HCT116 (cell line): ENCODE measurements around the gene SLC24A1. TPM values are rescaled to one million over a fixed set of nuclear protein-coding genes. Genes with fewer than 3 reads are reported as not detected.

ENCODE experiments used
- ATAC-seq: fragments of 200-7000 bp; cut with Tn5 transposase; 2 replicates; pipeline ENCODE4 v1.9.1; 2020; ENCODE audit warnings: mild to moderate bottlenecking, moderate library complexity
- BruUV-seq: library from RNA; stranded (reverse); fragments of 400-500 nt; replicated peaks from 2 replicates; lab custom pipeline; 2021; lab: Mats Ljungman, UMichigan
- CTCF ChIA-PET: fragments of 300-600 bp; sonication (Branson Sonifier 250); formaldehyde crosslinking; loops from one replicate; lab custom pipeline; 2021; ENCODE audit warnings: antibody characterized with exemption; lab: Charles Lee
- POLR2A ChIA-PET: fragments of 300-600, 350-600 bp; sonication (Branson Sonifier 250); formaldehyde crosslinking; loops from one replicate; lab custom pipeline; 2021; ENCODE audit warnings: antibody characterized with exemption; lab: Charles Lee
- RAD21 ChIA-PET, 2 experiments: fragments of 300-600 bp; sonication (Branson Sonifier 250); formaldehyde crosslinking; loops; one replicate each; lab custom pipeline; 2023; ENCODE audit warnings: low total read pairs in 2 of 2; ENCODE audit not compliant: uncharacterized antibody in 2 of 2, unreplicated experiment in 2 of 2, low non-redundant PET in 1 of 2; lab: Charles Lee
- DNase-seq: peaks from one replicate; pipeline ENCODE4 v3.0.0-alpha.2; 2010; ENCODE audit warnings: low read depth, low spot score
- H2AFZ ChIP-seq: fragments of 200-600 bp; shearing (Covaris generic), sonication (generic); 2 replicates; pipeline ENCODE4 v1.6.1; 2017; ENCODE audit warnings: low read depth, mixed run types, mixed read lengths, antibody characterized with exemption, low read length; ENCODE audit not compliant: poor library complexity, severe bottlenecking
- H3K27ac ChIP-seq: 2 replicates; pipeline ENCODE4 v1.5.1; 2012; ENCODE audit warnings: low read depth, low read length
- H3K27me3 ChIP-seq: fragments of 200-600 bp; sonication (generic); 2 replicates; pipeline ENCODE4 v1.6.1; 2016; ENCODE audit warnings: mixed run types, low read length, mixed read lengths; ENCODE audit not compliant: insufficient read depth
- H3K36me3 ChIP-seq, 2 experiments: fragments of 200-500 bp in 1 of 2; fragments of 200-600 bp in 1 of 2; sonication (Bioruptor generic) in 1 of 2; sonication (generic) in 1 of 2; 2 replicates each; pipeline versions ENCODE4 v1.5.1 to v1.6.1; 2014 to 2016; ENCODE audit warnings: low read length in 2 of 2, inconsistent platforms in 1 of 2, mixed read lengths in 1 of 2, mixed run types in 1 of 2; ENCODE audit not compliant: insufficient read depth in 2 of 2, control insufficient read depth in 1 of 2
- H3K4me1 ChIP-seq, 2 experiments: fragments of 200-600 bp in 1 of 2; sonication (generic) in 1 of 2; 2 replicates each; pipeline versions ENCODE4 v1.5.1 to v1.6.1; 2012 to 2017; ENCODE audit warnings: low read length in 2 of 2, inconsistent platforms in 1 of 2, mild to moderate bottlenecking in 1 of 2, mixed read lengths in 1 of 2, mixed run types in 1 of 2, moderate library complexity in 1 of 2; ENCODE audit not compliant: insufficient read depth in 2 of 2, control insufficient read depth in 1 of 2
- H3K4me2 ChIP-seq: fragments of 200-600 bp; sonication (generic); 2 replicates; pipeline ENCODE4 v1.6.1; 2017; ENCODE audit warnings: mixed run types, low read length, mixed read lengths
- H3K4me3 ChIP-seq, 2 experiments: fragments of 200-600 bp in 1 of 2; sonication (generic) in 1 of 2; replicated peaks in 1 of 2; 2 replicates each; pipeline ENCODE4 v1.5.1; 2011 to 2016; ENCODE audit warnings: low read length in 2 of 2, control low read depth in 1 of 2, low read depth in 1 of 2, mild to moderate bottlenecking in 1 of 2, mixed read lengths in 1 of 2, mixed run types in 1 of 2
- H3K79me2 ChIP-seq: fragments of 200-600 bp; sonication (generic); 2 replicates; pipeline ENCODE4 v1.6.1; 2017; ENCODE audit warnings: mild to moderate bottlenecking, mixed run types, low read length, moderate library complexity, mixed read lengths; ENCODE audit not compliant: insufficient read depth
- H3K9ac ChIP-seq: fragments of 200-600 bp; sonication (generic); 2 replicates; pipeline ENCODE4 v1.6.1; 2016; ENCODE audit warnings: low read length, mixed read lengths
- H3K9me2 ChIP-seq: fragments of 200-600 bp; sonication (generic), shearing (Covaris generic); 2 replicates; pipeline ENCODE4 v1.6.1; 2017; ENCODE audit warnings: mixed run types, mild to moderate bottlenecking, moderate library complexity; ENCODE audit not compliant: insufficient read depth
- H3K9me3 ChIP-seq, 2 experiments: fragments of 200-500 bp in 1 of 2; fragments of 200-600 bp in 1 of 2; sonication (Bioruptor generic) in 1 of 2; sonication (generic) in 1 of 2; 2 replicates each; pipeline ENCODE4 v1.6.1; 2014 to 2017; ENCODE audit warnings: low read length in 2 of 2, mixed read lengths in 2 of 2, inconsistent platforms in 1 of 2, low read depth in 1 of 2, mild to moderate bottlenecking in 1 of 2, mixed run types in 1 of 2, moderate library complexity in 1 of 2; ENCODE audit not compliant: control insufficient read depth in 1 of 2, insufficient read depth in 1 of 2
- H4K20me1 ChIP-seq: fragments of 200-600 bp; sonication (generic), shearing (Covaris generic); 2 replicates; pipeline ENCODE4 v1.6.1; 2017; ENCODE audit warnings: mixed run types, mild to moderate bottlenecking, moderate library complexity; ENCODE audit not compliant: insufficient read depth
- CBX3 ChIP-seq: IDR thresholded peaks from 2 replicates; pipeline ENCODE4 v1.6.1; 2012; ENCODE audit warnings: low read depth
- CTCF ChIP-seq, 3 experiments: fragments of 200-600 bp in 1 of 3; sonication (generic) in 1 of 3; IDR thresholded peaks in 2 of 3; conservative IDR thresholded peaks in 1 of 3; 2 replicates each; pipeline ENCODE4 v1.5.1; 2012 to 2017; ENCODE audit warnings: low read depth in 2 of 3, low read length in 2 of 3, antibody characterized with exemption in 1 of 3, borderline replicate concordance in 1 of 3, control low read depth in 1 of 3, mild to moderate bottlenecking in 1 of 3, mixed read lengths in 1 of 3, mixed run types in 1 of 3, moderate library complexity in 1 of 3; ENCODE audit not compliant: insufficient read depth in 1 of 3
- EGR1 ChIP-seq: IDR thresholded peaks from 2 replicates; pipeline ENCODE4 v1.6.1; 2012; ENCODE audit warnings: low read depth
- EZH2 ChIP-seq: fragments of 200-600 bp; sonication (generic); IDR thresholded peaks from 2 replicates; pipeline ENCODE4 v1.6.1; 2017; ENCODE audit warnings: antibody characterized with exemption, mixed run types
- FOSL1 ChIP-seq: IDR thresholded peaks from 2 replicates; pipeline ENCODE4 v1.6.1; 2012; ENCODE audit warnings: low read depth
- POLR2A ChIP-seq: IDR thresholded peaks from 2 replicates; pipeline ENCODE4 v1.7.0; 2011; ENCODE audit warnings: borderline replicate concordance; ENCODE audit not compliant: insufficient read depth, insufficient read length; ENCODE audit errors: extremely low read depth
- REST ChIP-seq: IDR thresholded peaks from 2 replicates; pipeline ENCODE4 v1.6.1; 2012; ENCODE audit warnings: low read depth
- SIN3A ChIP-seq: IDR thresholded peaks from 2 replicates; pipeline ENCODE4 v1.6.1; 2012; ENCODE audit warnings: low read depth
- SP1 ChIP-seq: IDR thresholded peaks from 2 replicates; pipeline ENCODE4 v1.6.1; 2012; ENCODE audit warnings: low read depth
- SRF ChIP-seq: IDR thresholded peaks from 2 replicates; pipeline ENCODE4 v1.6.1; 2012; ENCODE audit warnings: low read depth
- TCF7L2 ChIP-seq: IDR thresholded peaks from 2 replicates; pipeline ENCODE4 v1.7.0; 2011; ENCODE audit warnings: borderline replicate concordance, inconsistent platforms; ENCODE audit not compliant: insufficient read depth, insufficient read length; ENCODE audit errors: extremely low read depth
- YY1 ChIP-seq: IDR thresholded peaks from 2 replicates; pipeline ENCODE4 v1.6.1; 2011; ENCODE audit warnings: low read length, low read depth, moderate library complexity, mild to moderate bottlenecking; ENCODE audit not compliant: insufficient replicate concordance; ENCODE audit errors: extremely low read depth
- ZFX ChIP-seq: fragments of 450-650 bp; IDR thresholded peaks from 2 replicates; pipeline ENCODE4 v1.6.1; 2017
- ZNF274 ChIP-seq: fragments of 200-500 bp; sonication (Bioruptor generic); IDR thresholded peaks from 2 replicates; pipeline ENCODE4 v1.6.1; 2014; ENCODE audit warnings: mild to moderate bottlenecking, low read depth, low read length, inconsistent platforms
- intact Hi-C: fragments of 100-400 bp; cut with micrococcal nuclease; formaldehyde crosslinking; loops from 2 replicates; pipeline ENCODE4 v1.10.0; 2022
- total RNA-seq: library from RNA; stranded (reverse); gene quantifications from one replicate; pipeline ENCODE4 v1.2.1, GENCODE V29; 2021; ENCODE audit not compliant: unreplicated experiment

Gene SLC24A1
- total RNA-seq, 1 experiment from 2014 or later, result 15.9 TPM

- no TSS peak for BruUV-seq
- H3K79me2 ChIP-seq, result no peaks in the 10 kb centered on the region
- H3K36me3 ChIP-seq, result no peaks in the 10 kb centered on the region
- no peak for TF ChIP-seq SP1
- no peak for TF ChIP-seq ZFX
- no peaks in the 10 kb centered on the region for H3K9me2 ChIP-seq
- no peak for DNase-seq
- H3K27me3 ChIP-seq, result no peaks in the 10 kb centered on the region
- intact Hi-C loops, result no loop called here
- ATAC-seq, result no peak
- POLR2A ChIA-PET, result no interaction called here
- H3K4me3 ChIP-seq, result no peak overlapping the region
- no peaks in the 10 kb centered on the region for H3K9me3 ChIP-seq
- no peak overlapping the region for H3K4me2 ChIP-seq
- no peaks in the 10 kb centered on the region for H4K20me1 ChIP-seq
- no peak overlapping the region for H2AFZ ChIP-seq
- H3K4me1 ChIP-seq, result no peaks in the 10 kb centered on the region
- no peak overlapping the region for H3K9ac ChIP-seq
- RAD21 ChIA-PET, result no interaction called here
- no peak overlapping the region for H3K27ac ChIP-seq
- CTCF ChIA-PET, result no interaction called here
Measured at GRCh38 chr15:65619626-65620290, 2.0 kb upstream of the SLC24A1 start.

- BruUV-seq, result no TSS peak
- Histone ChIP-seq H4K20me1 (no peaks in the 10 kb centered on the region), H3K4me3 (no peak overlapping the region), H3K4me1 (no peaks in the 10 kb centered on the region), H3K79me2 (no peaks in the 10 kb centered on the region), H3K27me3 (no peaks in the 10 kb centered on the region), H3K27ac (no peak overlapping the region), H3K36me3 (no peaks in the 10 kb centered on the region), H3K9ac (no peak overlapping the region), H3K4me2 (no peak overlapping the region), H2AFZ (no peak overlapping the region), H3K9me3 (no peaks in the 10 kb centered on the region), H3K9me2 (no peaks in the 10 kb centered on the region)
- no peak for ATAC-seq
- ChIA-PET CTCF (no interaction called here), RAD21 (no interaction called here), POLR2A (interaction anchor here (1.0 kb wide), 1 partner anchor 10 kb away, joined by 3 read pairs; the partner anchor contains the start of gene INTS14)
- intact Hi-C loops, result no loop called here
- DNase-seq, result no peak
- TF ChIP-seq ZFX (no peak), CTCF (IDR thresholded peaks at IDR 0.05 in 2 of 3, conservative IDR thresholded peaks at IDR 0.05 in 1 of 3; ENCODE audit: borderline replicate concordance in 1 of 3, insufficient read depth in 1 of 3, low read depth in 2 of 3, low read length in 2 of 3) (no peak), EZH2 (no peak), YY1 (no peak), SP1 (no peak), REST (no peak), EGR1 (no peak), POLR2A (no peak), FOSL1 (no peak), SRF (no peak), TCF7L2 (no peak), SIN3A (no peak), ZNF274 (no peak), CBX3 (no peak)
Measured at GRCh38 chr15:65620833-65621232, 905 bp upstream of the SLC24A1 start.
